Activated T-cell treated with anti-CD3 and anti-CD28 coated beads for 4 hours (primary cell): ENCODE measurements around the gene STAG3.
"Not testable (repeated sequence)": the region's sequence is repeated elsewhere in the genome, so short reads cannot be mapped to it uniquely, and the experiment has no call there.

Experiments used
- DNase-seq: peaks from one replicate; pipeline ENCODE4 v3.0.0-alpha.2; 2020

STAG3 gene

DNA sequence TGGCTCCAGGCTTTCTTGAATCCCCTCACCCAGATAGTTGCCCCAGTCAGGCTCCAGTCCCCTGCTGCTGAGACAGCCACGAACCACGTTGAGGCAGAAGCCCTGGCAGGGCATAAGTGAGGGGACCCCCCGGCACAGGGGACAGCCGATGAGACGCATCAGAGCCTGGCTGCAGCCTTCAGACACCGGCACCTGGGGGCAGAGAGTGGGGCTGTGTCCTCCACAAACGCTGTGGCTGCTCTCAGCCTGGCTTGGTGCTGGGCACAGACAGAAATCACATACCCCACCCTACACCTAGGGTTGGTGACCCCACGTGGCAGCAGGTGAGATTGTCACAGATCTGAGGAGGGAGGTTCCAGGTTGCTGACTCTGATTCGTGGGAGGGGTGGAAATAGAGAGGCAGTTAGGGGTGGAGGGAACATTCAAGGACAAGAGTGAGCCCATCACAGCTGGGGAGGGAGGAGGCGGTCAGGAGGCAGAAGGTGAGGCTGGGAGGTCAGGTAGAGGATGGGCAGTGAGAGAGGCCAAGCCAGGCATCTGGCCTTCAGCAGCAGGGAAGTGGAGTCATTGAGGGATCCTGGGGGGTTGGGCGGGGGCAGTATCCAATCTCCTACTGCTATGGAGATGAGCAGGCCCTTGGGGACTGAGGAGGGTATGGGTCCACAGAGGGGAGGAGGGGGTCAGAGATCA is 3.8 kb upstream of the STAG3 start:
- DNase-seq: no peak

DNA sequence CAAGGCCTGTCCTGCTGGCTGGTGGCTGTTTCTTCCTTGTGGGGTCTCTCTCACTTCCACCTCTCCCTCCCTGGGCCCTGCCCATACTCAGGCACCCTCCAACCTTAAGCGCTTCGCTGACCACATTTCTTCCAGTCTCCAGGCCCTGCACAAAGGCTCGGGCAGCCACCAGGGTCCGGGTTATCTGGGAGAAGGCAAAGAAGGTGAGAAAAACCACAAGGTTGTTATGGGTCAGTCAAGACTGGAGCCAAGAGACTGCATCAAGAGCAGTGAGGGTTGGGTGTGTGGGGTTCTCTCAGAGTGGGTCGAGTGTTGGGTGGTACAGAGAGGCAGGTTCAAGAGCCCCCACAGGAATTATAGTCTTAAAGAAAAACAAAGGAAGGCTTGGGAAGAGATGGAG is 3.1 kb upstream of the STAG3 start:
- no peak for DNase-seq

DNA sequence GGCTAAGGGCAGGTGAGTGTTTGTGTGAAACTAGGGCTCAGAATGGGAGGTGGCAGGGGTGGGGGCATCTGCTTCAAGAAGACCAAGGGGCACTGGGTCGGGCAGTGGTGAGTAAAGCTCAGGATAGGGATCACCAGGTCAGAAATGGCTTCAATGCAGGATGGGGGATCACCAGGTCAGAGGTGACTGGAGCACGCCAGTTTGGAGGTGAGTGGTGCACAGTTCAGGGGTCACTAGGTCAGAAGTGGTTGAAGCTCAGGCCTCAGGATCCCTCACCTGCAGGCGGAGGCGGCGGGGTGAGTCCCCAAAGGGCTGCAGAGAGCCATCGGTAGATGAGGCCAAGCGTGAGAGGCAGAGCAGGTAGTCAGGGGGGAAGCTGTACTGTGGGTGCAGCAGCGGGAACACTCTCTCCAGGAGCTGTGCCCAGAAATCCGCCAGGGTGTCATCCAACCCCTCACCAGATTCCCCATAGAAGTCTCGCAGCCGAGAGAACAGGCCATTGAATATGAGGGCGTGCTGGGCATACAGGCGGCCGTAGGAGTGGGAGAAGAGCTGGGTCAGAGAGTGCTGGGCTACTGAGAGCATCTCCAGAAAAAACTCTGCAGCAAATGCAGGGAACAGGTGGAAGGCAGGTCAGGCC is 2.3 kb upstream of the STAG3 start:
- DNase-seq: no peak

- no peak for DNase-seq
Measured at GRCh38 chr7:100176096-100177044, 1.3 kb upstream of the STAG3 start.

DNA sequence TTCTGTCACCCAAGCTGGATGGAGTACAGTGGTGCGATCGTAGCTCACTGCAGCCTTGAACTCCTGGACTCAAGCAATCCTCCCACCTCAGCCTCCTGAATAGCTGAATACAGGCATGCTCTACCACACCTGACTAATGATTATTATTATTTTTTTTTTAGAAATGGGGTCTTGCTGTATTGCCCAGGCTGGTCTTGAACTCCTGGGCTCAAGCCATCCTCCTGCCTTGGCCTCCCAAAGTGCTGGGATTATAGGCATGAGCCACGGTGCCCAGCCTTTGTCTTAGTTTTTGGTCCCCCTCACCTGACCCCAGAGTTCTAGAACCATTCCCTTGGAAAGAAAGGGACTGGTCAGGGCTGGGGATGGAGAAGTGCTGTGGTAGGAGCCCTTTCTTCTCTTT is 2.4 kb downstream of the STAG3 start:
- DNase-seq: not testable (repeated sequence)

- not testable (repeated sequence) for DNase-seq
Measured at GRCh38 chr7:100182616-100183015, 4.9 kb downstream of the STAG3 start.

GRCh38 chr7:100183090-100183489 is 5.4 kb downstream of the STAG3 start:
- not testable (repeated sequence) for DNase-seq

DNA sequence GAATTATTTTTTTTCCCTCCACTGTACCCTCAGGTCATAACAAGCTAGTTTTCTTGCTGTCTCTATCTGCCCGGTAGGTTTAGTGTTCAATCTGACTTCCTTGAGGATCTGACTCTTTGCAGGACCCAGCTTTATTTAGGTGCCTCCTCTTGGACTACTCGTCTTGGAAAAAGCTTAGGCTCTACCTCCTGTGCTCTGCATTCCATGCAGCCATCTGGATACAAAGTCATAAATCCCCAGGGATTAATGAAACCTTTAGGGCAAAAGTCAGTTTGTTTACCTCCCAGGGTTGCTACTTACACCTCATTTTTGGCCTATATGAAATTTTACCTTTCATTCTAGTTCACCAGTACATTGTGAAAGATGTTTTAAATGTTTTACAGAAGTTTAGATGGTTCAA is 8.0 kb downstream of the STAG3 start:
- DNase-seq: no peak

GRCh38 chr7:100189061-100189460 is 11.3 kb downstream of the STAG3 start:
- DNase-seq: no peak

- no peak for DNase-seq
Measured at GRCh38 chr7:100190048-100190711, 12.5 kb downstream of the STAG3 start.

- no peak for DNase-seq
Measured at GRCh38 chr7:100191775-100192174, 14.1 kb downstream of the STAG3 start.

DNA sequence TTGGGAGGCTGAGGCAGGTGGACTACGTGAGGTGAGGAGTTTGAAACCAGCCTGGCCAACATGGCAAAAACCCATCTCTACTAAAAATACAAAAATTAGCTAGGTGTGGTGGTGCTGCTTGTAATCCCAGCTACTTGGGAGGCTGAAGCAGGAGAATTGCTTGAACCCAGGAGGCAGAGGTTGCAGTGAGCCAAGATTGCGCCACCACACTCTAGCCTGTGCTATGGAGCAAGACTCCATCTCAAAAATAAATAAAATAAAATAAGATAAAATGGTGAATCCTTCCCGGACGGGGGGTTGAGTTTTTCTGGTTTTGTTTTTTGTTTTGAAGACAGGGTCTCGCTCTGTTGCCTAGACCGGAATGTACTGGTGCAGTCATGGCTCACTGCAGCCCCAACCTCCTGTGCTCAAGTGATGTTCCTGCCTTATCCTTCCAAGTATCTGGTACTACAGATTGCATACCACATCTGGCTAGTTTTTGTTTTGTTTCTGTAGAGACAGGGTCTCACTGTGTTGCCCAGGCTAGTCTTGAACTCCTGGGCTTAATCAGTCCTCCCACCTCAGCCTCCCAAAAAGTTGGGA is 14.7 kb downstream of the STAG3 start:
- DNase-seq: not testable (repeated sequence)

GRCh38 chr7:100192969-100193368 is 15.3 kb downstream of the STAG3 start:
- DNase-seq: no peak

DNA sequence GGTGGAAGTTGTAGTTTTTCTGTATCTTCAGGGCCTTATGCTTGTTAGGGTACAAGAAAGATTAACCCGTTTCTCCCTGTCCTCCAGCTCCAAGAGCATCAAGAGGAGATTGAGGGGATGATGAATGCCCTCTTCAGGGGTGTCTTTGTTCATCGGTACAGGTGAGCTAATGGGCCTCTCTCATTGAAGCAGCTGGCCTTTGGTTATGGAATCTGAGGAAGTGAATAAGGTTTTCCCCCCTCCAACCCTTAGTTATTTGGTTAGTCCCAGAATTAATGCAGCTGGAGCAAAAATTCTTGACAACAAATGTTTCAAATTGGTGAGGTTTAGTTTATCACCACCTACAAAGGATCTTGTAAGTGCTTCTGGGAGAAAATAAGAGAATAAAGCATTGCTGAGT is 17.5 kb downstream of the STAG3 start:
- no peak for DNase-seq

DNA sequence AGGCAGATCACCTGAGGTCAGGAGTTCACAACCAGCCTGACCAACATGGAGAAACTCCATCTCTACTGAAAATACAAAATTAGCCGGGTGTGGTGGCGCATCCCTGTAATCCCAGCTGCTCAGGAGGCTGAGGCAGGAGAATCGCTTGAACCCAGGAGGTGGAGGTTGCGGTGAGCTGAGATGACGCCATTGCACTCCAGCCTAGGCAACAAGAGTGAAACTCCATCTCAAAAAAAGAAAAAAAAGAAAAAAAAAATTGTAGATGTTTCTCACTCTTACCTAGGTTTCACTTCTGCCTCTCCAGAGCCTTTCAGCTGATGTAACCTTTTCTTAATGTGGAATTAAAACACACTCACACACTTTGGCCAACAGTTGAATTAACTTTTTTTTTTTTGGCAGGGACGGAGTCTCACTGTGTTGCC is 18.2 kb downstream of the STAG3 start:
- not testable (repeated sequence) for DNase-seq

- no peak for DNase-seq
Measured at GRCh38 chr7:100198266-100198665, 20.5 kb downstream of the STAG3 start.

- DNase-seq: no peak
Measured at GRCh38 chr7:100200693-100201092, 23.0 kb downstream of the STAG3 start.

- DNase-seq: no peak
Measured at GRCh38 chr7:100204454-100204853, 26.7 kb downstream of the STAG3 start.

GRCh38 chr7:100208911-100209408 is 31.2 kb downstream of the STAG3 start:
- DNase-seq: no peak

DNA sequence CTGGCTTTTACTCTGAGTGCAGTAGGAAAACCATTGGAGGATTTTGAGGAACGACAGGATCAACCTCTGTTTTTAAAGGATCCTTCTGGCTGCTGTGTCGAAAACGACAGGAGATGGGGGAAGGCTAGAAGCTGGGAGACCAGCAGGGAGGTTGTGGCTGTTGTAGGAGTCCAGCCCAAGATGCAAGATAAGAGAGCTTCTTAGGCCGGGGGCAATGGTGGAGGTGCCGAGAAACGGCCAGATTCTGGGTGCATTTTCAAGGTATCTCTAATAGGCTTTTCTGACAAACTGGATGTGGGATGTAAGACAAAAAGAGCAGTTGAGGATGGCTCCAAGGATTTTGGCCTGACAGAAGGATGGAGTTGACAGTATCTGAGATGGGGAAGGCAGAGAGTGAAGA is 31.8 kb downstream of the STAG3 start:
- DNase-seq: no peak

DNA sequence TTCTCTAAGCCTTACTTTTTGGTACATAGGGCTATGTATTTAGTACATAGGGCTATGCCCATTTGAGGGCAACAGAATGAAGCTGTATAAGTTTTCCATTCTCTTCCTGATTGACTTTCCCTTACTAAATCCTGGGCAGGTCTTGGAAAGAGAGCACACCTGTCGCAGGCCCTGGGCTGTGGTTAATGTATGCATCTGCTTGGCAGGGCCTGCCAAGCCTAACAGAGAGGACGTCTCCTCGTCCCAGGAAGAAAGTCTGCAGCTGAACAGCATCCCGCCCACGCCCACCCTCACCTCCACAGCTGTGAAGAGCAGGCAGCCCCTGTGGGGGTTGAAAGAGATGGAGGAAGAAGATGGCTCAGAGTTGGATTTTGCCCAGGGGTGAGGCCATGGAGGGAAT is 33.1 kb downstream of the STAG3 start:
- DNase-seq: no peak

DNA sequence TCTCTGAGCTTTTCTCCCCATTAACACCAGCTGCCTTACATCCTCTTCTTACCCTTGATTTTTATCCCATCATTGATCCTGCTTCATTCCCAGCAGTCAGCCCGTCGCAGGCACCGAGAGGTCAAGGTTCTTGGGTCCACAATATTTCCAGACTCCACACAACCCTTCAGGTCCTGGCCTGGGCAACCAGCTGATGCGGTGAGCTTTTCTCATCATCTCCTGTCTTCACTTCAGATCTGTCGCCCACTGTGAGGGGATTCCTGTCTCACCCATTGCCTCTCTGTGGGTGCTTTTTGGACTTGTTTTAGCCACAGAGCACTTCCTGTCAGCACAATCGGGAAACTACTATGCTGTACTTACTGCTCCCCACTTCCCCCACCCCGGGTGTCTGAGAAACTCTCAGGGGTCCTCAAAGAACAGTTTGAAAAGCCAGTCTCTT is 33.6 kb downstream of the STAG3 start:
- no peak for DNase-seq
